Naive thymus-derived CD8-positive, alpha-beta T cell (primary cell): ENCODE measurements around the gene OR2T4. TPM values are rescaled to one million over a fixed set of nuclear protein-coding genes. Genes with fewer than 3 reads are reported as not detected.

Source experiments
- ATAC-seq, 2 donors: fragments of 150-1000 bp; cut with Tn5 transposase in 1 of 2; sonication (Bioruptor Pico), chemical (Tn5 transposase) in 1 of 2; 1 replicate in 1 of 2; 2 replicates in 1 of 2; pipeline ENCODE4 v1.10.0; 2021; ENCODE audit warnings: mild to moderate bottlenecking in 2 of 2, moderate library complexity in 2 of 2
- POLR2A ChIA-PET: fragments of 350-600 bp; sonication (Branson Sonifier 250); formaldehyde crosslinking; loops from one replicate; lab custom pipeline; 2021; ENCODE audit warnings: antibody characterized with exemption; lab: Charles Lee
- DNase-seq, 10 donors: peaks; one replicate each; pipeline versions ENCODE4 v3.0.0 to v3.0.0-alpha.2; 2020 to 2022
- H3K27ac Mint-ChIP-seq, 10 donors: one replicate each; pipeline ENCODE4 v1.8.0; 2020 to 2022; ENCODE audit warnings: mild to moderate bottlenecking in 10 of 10, mixed read lengths in 10 of 10, moderate library complexity in 4 of 10, inconsistent platforms in 1 of 10
- H3K27me3 Mint-ChIP-seq, 5 donors: one replicate each; pipeline ENCODE4 v1.8.0; 2021 to 2022; ENCODE audit warnings: mixed read lengths in 5 of 5
- H3K36me3 Mint-ChIP-seq, 3 donors: one replicate each; pipeline ENCODE4 v1.8.0; 2020 to 2022; ENCODE audit warnings: mixed read lengths in 3 of 3, mild to moderate bottlenecking in 2 of 3, inconsistent platforms in 1 of 3
- H3K4me1 Mint-ChIP-seq, 4 donors: one replicate each; pipeline ENCODE4 v1.8.0; 2021 to 2022; ENCODE audit warnings: mixed read lengths in 4 of 4
- H3K4me3 Mint-ChIP-seq, 10 donors: one replicate each; pipeline ENCODE4 v1.8.0; 2020 to 2022; ENCODE audit warnings: mild to moderate bottlenecking in 10 of 10, mixed read lengths in 10 of 10, moderate library complexity in 6 of 10, inconsistent platforms in 1 of 10
- H3K9me3 Mint-ChIP-seq, 9 donors: one replicate each; pipeline ENCODE4 v1.8.0; 2020 to 2022; ENCODE audit warnings: mixed read lengths in 9 of 9, mild to moderate bottlenecking in 3 of 9, inconsistent platforms in 1 of 9, moderate library complexity in 1 of 9
- polyA plus RNA-seq, 3 donors: library from polyadenylated mRNA; unstranded; fragments of 300-500 nt; fragmentation: Illumina TruSeq; gene quantifications; one replicate each; pipeline ENCODE4 v1.2.3, GENCODE V29; 2021
- total RNA-seq, 8 experiments: library from RNA in 2 of 8; stranded (reverse) in 2 of 8; gene quantifications; one replicate each; pipeline ENCODE4 v1.2.3 and lab custom pipeline; 2021 to 2026

Gene OR2T4
- total and polyA plus RNA-seq, 5 experiments from 2014 or later, result not detected

- Mint-ChIP-seq H3K4me1 (no peaks in the 10 kb centered on the region), H3K9me3 (peaks cover 0 to 14% (median 6%) of the 10 kb centered on the region in 9 donors), H3K27me3 (peaks cover 7 to 81% (median 18%) of the 10 kb centered on the region in 5 donors), H3K36me3 (peaks cover 0 to 6% (median 5%) of the 10 kb centered on the region in 3 donors), H3K27ac (no peak overlapping the region), H3K4me3 (no peak overlapping the region)
- DNase-seq, result no peak
- POLR2A ChIA-PET, result interaction anchor here (0.5 kb wide), 1 partner anchor 1061 kb away, joined by 3 read pairs; the partner anchor contains the start of gene ZNF496
- ATAC-seq, result no peak
Measured at GRCh38 chr1:248393050-248393449, 31.6 kb downstream of the OR2T4 start.

- Mint-ChIP-seq H3K4me1 (peaks cover 3 to 16% (median 9%) of the 10 kb centered on the region in 4 donors), H3K4me3 (no peak within 1 kb of the TSS), H3K36me3 (no peaks in the 10 kb centered on the region), H3K27me3 (peaks cover 0 to 1% (median 0%) of the 10 kb centered on the region in 5 donors), H3K27ac (peak within 1 kb of the TSS in 1 of 10 donors; percentile 35), H3K9me3 (peaks cover 0 to 5% (median 0%) of the 10 kb centered on the region in 9 donors)
- ATAC-seq (no peak), DNase-seq (no peak)
- POLR2A ChIA-PET, result no interaction called here
Measured at GRCh38 chr1:248402748-248403147, 41.3 kb downstream of the OR2T4 start, which contains the start of gene OR2T1. OR2T1 (plus strand) TSS chr1:248403048; CDS start chr1:248406148, 3,100 bp downstream.

GRCh38 chr1:248404024-248404423 lies 42.6 kb downstream of the OR2T4 start:
- peak in 3 of 10 donors; percentile 3 to 25 (median 14) for DNase-seq
- Mint-ChIP-seq H3K36me3 (peaks cover 0 to under 1% (median 0%) of the 10 kb centered on the region in 3 donors), H3K27me3 (no peaks in the 10 kb centered on the region), H3K4me3 (peak overlapping the region in 1 of 10 donors; percentile 0), H3K4me1 (peaks cover 3 to 16% (median 9%) of the 10 kb centered on the region in 4 donors), H3K9me3 (peaks cover 0 to 6% (median 0%) of the 10 kb centered on the region in 9 donors), H3K27ac (peak overlapping the region in 3 of 10 donors; percentile 0 to 35 (median 0))
- POLR2A ChIA-PET, result no interaction called here
- no peak for ATAC-seq

GRCh38 chr1:248406721-248407692 lies 45.5 kb downstream of the OR2T4 start:
- no peak for ATAC-seq
- H3K27ac Mint-ChIP-seq, result peak overlapping the region in 1 of 10 donors; percentile 3
- H3K9me3 Mint-ChIP-seq, result peaks cover 5 to 24% (median 16%) of the 10 kb centered on the region in 9 donors
- H3K27me3 Mint-ChIP-seq, result no peaks in the 10 kb centered on the region
- DNase-seq, result no peak
- no peak overlapping the region for H3K4me3 Mint-ChIP-seq
- peaks cover 3 to 16% (median 9%) of the 10 kb centered on the region in 4 donors for H3K4me1 Mint-ChIP-seq
- H3K36me3 Mint-ChIP-seq, result peaks cover 0 to 24% (median 10%) of the 10 kb centered on the region in 3 donors
- POLR2A ChIA-PET, result no interaction called here

Other genes with a start within 250 kb of the OR2T4 start
- not detected for gene OR2M5, start 216.5 kb upstream of the OR2T4 start, total RNA-seq
- gene OR2M5, start 216.5 kb upstream of the OR2T4 start, polyA plus RNA-seq, result not detected
- gene OR2M2, start 186.8 kb upstream of the OR2T4 start, total RNA-seq, result not detected
- not detected for gene OR2M2, start 186.8 kb upstream of the OR2T4 start, polyA plus RNA-seq
- gene OR2M3, start 164.4 kb upstream of the OR2T4 start, total RNA-seq, result not detected
- gene OR2M3, start 164.4 kb upstream of the OR2T4 start, polyA plus RNA-seq, result not detected
- not detected for gene OR2M4, start 130.2 kb upstream of the OR2T4 start, total RNA-seq
- not detected for gene OR2M4, start 130.2 kb upstream of the OR2T4 start, polyA plus RNA-seq
- gene OR2T33, start 83.7 kb upstream of the OR2T4 start, total RNA-seq, result not detected
- gene OR2T33, start 83.7 kb upstream of the OR2T4 start, polyA plus RNA-seq, result not detected
- gene OR2T12, start 58.2 kb upstream of the OR2T4 start, total RNA-seq, result not detected
- not detected for gene OR2T12, start 58.2 kb upstream of the OR2T4 start, polyA plus RNA-seq
- not detected for gene OR2M7, start 37.1 kb upstream of the OR2T4 start, total RNA-seq
- not detected for gene OR2M7, start 37.1 kb upstream of the OR2T4 start, polyA plus RNA-seq
- gene OR14C36, start 12.9 kb upstream of the OR2T4 start, total RNA-seq, result not detected
- not detected for gene OR14C36, start 12.9 kb upstream of the OR2T4 start, polyA plus RNA-seq
- not detected for gene OR2T6, start 14.1 kb downstream of the OR2T4 start, total RNA-seq
- gene OR2T6, start 14.1 kb downstream of the OR2T4 start, polyA plus RNA-seq, result not detected
- gene OR2T1, start 41.4 kb downstream of the OR2T4 start, total RNA-seq, result not detected
- gene OR2T1, start 41.4 kb downstream of the OR2T4 start, polyA plus RNA-seq, result not detected
- not detected for gene OR2T2, start 84.0 kb downstream of the OR2T4 start, total RNA-seq
- gene OR2T2, start 84.0 kb downstream of the OR2T4 start, polyA plus RNA-seq, result not detected
- gene OR2T3, start 111.7 kb downstream of the OR2T4 start, total RNA-seq, result not detected
- gene OR2T3, start 111.7 kb downstream of the OR2T4 start, polyA plus RNA-seq, result not detected
- not detected for gene OR2T5, start 126.9 kb downstream of the OR2T4 start, total RNA-seq
- not detected for gene OR2T5, start 126.9 kb downstream of the OR2T4 start, polyA plus RNA-seq
- not detected for gene OR2G6, start 146.4 kb downstream of the OR2T4 start, total RNA-seq
- gene OR2G6, start 146.4 kb downstream of the OR2T4 start, polyA plus RNA-seq, result not detected
- gene OR2T29, start 201.1 kb downstream of the OR2T4 start, total RNA-seq, result not detected
- gene OR2T29, start 201.1 kb downstream of the OR2T4 start, polyA plus RNA-seq, result not detected
- not detected for gene OR2T34, start 213.1 kb downstream of the OR2T4 start, total RNA-seq
- gene OR2T34, start 213.1 kb downstream of the OR2T4 start, polyA plus RNA-seq, result under 1 TPM in 1 of 3 donors, not detected in 2; 0.17 TPM
- gene OR2T10, start 236.0 kb downstream of the OR2T4 start, total RNA-seq, result not detected
- gene OR2T10, start 236.0 kb downstream of the OR2T4 start, polyA plus RNA-seq, result not detected